HL-60 (cell line): ENCODE results near the gene AMTN.

Experiments
- GABPA ChIP-seq: IDR thresholded peaks from 2 replicates; pipeline ENCODE4 v1.6.1; 2012; ENCODE audit warnings: low read depth
- POLR2AphosphoS5 ChIP-seq: IDR thresholded peaks from 2 replicates; pipeline ENCODE4 v1.6.1; 2012; ENCODE audit warnings: low read depth
- TF ChIP-seq, protein P1 (sequence below): IDR thresholded peaks from one replicate; pipeline ENCODE4 v1.5.1; 2011; ENCODE audit warnings: low read length, control low read depth, inconsistent platforms; ENCODE audit not compliant: insufficient read depth

GRCh38 chr4:70544279-70544868, 26.0 kb downstream of the AMTN start:
- TF ChIP-seq, protein P1, sequence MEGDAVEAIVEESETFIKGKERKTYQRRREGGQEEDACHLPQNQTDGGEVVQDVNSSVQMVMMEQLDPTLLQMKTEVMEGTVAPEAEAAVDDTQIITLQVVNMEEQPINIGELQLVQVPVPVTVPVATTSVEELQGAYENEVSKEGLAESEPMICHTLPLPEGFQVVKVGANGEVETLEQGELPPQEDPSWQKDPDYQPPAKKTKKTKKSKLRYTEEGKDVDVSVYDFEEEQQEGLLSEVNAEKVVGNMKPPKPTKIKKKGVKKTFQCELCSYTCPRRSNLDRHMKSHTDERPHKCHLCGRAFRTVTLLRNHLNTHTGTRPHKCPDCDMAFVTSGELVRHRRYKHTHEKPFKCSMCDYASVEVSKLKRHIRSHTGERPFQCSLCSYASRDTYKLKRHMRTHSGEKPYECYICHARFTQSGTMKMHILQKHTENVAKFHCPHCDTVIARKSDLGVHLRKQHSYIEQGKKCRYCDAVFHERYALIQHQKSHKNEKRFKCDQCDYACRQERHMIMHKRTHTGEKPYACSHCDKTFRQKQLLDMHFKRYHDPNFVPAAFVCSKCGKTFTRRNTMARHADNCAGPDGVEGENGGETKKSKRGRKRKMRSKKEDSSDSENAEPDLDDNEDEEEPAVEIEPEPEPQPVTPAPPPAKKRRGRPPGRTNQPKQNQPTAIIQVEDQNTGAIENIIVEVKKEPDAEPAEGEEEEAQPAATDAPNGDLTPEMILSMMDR: peak; percentile 29
- no peak for TF ChIP-seq POLR2AphosphoS5
- TF ChIP-seq GABPA: no peak
